Fibroblast of villous mesenchyme (primary cell): ENCODE results near the gene SLC22A23. TPM values are rescaled to one million over a fixed set of nuclear protein-coding genes. Genes with fewer than 3 reads are reported as not detected.

Experiments
- DNase-seq: peaks from one replicate; pipeline ENCODE4 v3.0.0-alpha.2; 2010; ENCODE audit warnings: low read depth
- H3K4me3 ChIP-seq: 2 replicates; pipeline ENCODE4 v1.5.1; 2011; ENCODE audit warnings: low read depth, mild to moderate bottlenecking, low read length
- CTCF ChIP-seq: IDR thresholded peaks from 2 replicates; pipeline ENCODE4 v1.5.1; 2012; ENCODE audit warnings: low read depth, mild to moderate bottlenecking, low read length; ENCODE audit not compliant: insufficient read depth
- total RNA-seq: library from RNA; depleted of rRNA; stranded (reverse); fragments of >200 nt; gene quantifications from 2 replicates; pipeline ENCODE4 v1.2.3, GENCODE V29; 2012

SLC22A23 gene
- total RNA-seq, 1 donor = 2.2 TPM

GRCh38 chr6:3343089-3343883, 113.6 kb downstream of the SLC22A23 start:
- TF ChIP-seq CTCF = no peak
- no peak overlapping the region for H3K4me3 ChIP-seq
- peak; percentile 34 for DNase-seq

GRCh38 chr6:3341467-3341866, 115.4 kb downstream of the SLC22A23 start:
- peak; percentile 43 for DNase-seq
- no peak for TF ChIP-seq CTCF
- H3K4me3 ChIP-seq = no peak overlapping the region

- no peak for TF ChIP-seq CTCF
- DNase-seq = no peak
- H3K4me3 ChIP-seq = no peak overlapping the region
Measured at GRCh38 chr6:3340894-3341293, 116.0 kb downstream of the SLC22A23 start.

GRCh38 chr6:3340358-3340802, 116.5 kb downstream of the SLC22A23 start:
- TF ChIP-seq CTCF = no peak
- no peak overlapping the region for H3K4me3 ChIP-seq
- DNase-seq = no peak

GRCh38 chr6:3339811-3340210, 117.0 kb downstream of the SLC22A23 start:
- no peak for TF ChIP-seq CTCF
- no peak overlapping the region for H3K4me3 ChIP-seq
- no peak for DNase-seq

- DNase-seq = peak; percentile 16
- TF ChIP-seq CTCF = no peak
- H3K4me3 ChIP-seq = no peak overlapping the region
Measured at GRCh38 chr6:3337521-3338350, 119.1 kb downstream of the SLC22A23 start.
